GM12878 (cell line): Measurements from ENCODE around the gene AMBRA1. TPM values are rescaled to one million over a fixed set of nuclear protein-coding genes. Genes with fewer than 3 reads are reported as not detected.

Source experiments
- ATAC-seq: fragments of 200-7000 bp; cut with Tn5 transposase; 3 replicates; pipeline ENCODE4 v1.9.1; 2020; ENCODE audit warnings: mild to moderate bottlenecking, moderate library complexity
- BruUV-seq: library from RNA; stranded (reverse); fragments of 400-500 nt; replicated peaks from 2 replicates; lab custom pipeline; 2021; lab: Mats Ljungman, UMichigan
- CTCF ChIA-PET: fragments of 300-600 bp; sonication (Branson Sonifier 250); formaldehyde crosslinking; extraction: SDS; loops from one replicate; lab custom pipeline; 2021; ENCODE audit warnings: inconsistent platforms; lab: Yijun Ruan, JAX
- POLR2A ChIA-PET: fragments of 350-600 bp; formaldehyde crosslinking; extraction: SDS; loops from one replicate; lab custom pipeline; 2021; ENCODE audit warnings: inconsistent platforms; lab: Charles Lee
- RAD21 ChIA-PET: fragments of 300-600 bp; sonication (Branson Sonifier 250); formaldehyde crosslinking; loops from one replicate; lab custom pipeline; 2023; ENCODE audit warnings: antibody characterized with exemption; ENCODE audit not compliant: unreplicated experiment; lab: Charles Lee
- SMC1A ChIA-PET: fragments of 300-600 bp; sonication (Branson Sonifier 250); formaldehyde crosslinking; loops from one replicate; lab custom pipeline; 2023; ENCODE audit not compliant: unreplicated experiment, uncharacterized antibody; lab: Charles Lee
- DNase-seq: peaks from one replicate; pipeline ENCODE4 v3.0.0-alpha.2; 2011; ENCODE audit warnings: low read depth, low spot score
- FAIRE-seq: peaks from 3 replicates; lab custom pipeline; 2011; peaks lifted over from hg19 to GRCh38; lab: Jason Lieb, UNC
- H2AFZ ChIP-seq: 2 replicates; pipeline ENCODE4 v1.6.0; 2011; ENCODE audit warnings: low read depth, low read length, control low read depth; ENCODE audit not compliant: control insufficient read depth
- H3K27ac ChIP-seq: 2 replicates; pipeline ENCODE4 v1.5.1; 2011; ENCODE audit warnings: control low read depth; ENCODE audit not compliant: control insufficient read depth, insufficient read depth
- H3K27me3 ChIP-seq, 2 experiments: replicated peaks in 1 of 2; 2 replicates each; pipeline versions ENCODE4 v1.6.0 to v1.6.1; 2011; ENCODE audit warnings: low read length in 1 of 2; ENCODE audit not compliant: control insufficient read depth in 2 of 2, insufficient read depth in 2 of 2
- H3K36me3 ChIP-seq, 2 experiments: 2 replicates each; pipeline ENCODE4 v1.5.1; 2011; ENCODE audit warnings: low read length in 1 of 2; ENCODE audit not compliant: control insufficient read depth in 2 of 2, insufficient read depth in 2 of 2
- H3K4me1 ChIP-seq: 2 replicates; pipeline ENCODE4 v1.6.1; 2011; ENCODE audit warnings: mild to moderate bottlenecking, low read length, moderate library complexity, mixed read lengths; ENCODE audit not compliant: control insufficient read depth, insufficient read depth
- H3K4me2 ChIP-seq: 2 replicates; pipeline ENCODE4 v1.6.0; 2011; ENCODE audit warnings: control low read depth; ENCODE audit not compliant: control insufficient read depth, insufficient read depth
- H3K4me3 ChIP-seq: fragments of 200-600 bp; sonication (generic); 2 replicates; pipeline ENCODE4 v1.5.1; 2016
- H3K79me2 ChIP-seq: 2 replicates; pipeline ENCODE4 v1.6.0; 2011; ENCODE audit warnings: low read length; ENCODE audit not compliant: control insufficient read depth, insufficient read depth
- H3K9ac ChIP-seq: 2 replicates; pipeline ENCODE4 v1.8.0; 2011; ENCODE audit warnings: low read length, control low read depth, mixed read lengths; ENCODE audit not compliant: control insufficient read depth, insufficient read depth
- H3K9me3 ChIP-seq: replicated peaks from 3 replicates; pipeline ENCODE4 v1.5.1; 2011; ENCODE audit warnings: mild to moderate bottlenecking, low read length; ENCODE audit not compliant: control insufficient read depth, insufficient read depth
- H4K20me1 ChIP-seq: 2 replicates; pipeline ENCODE4 v1.6.0; 2011; ENCODE audit not compliant: control insufficient read depth, insufficient read depth
- E2F4 ChIP-seq: IDR thresholded peaks from 2 replicates; pipeline ENCODE4 v1.6.1; 2012; ENCODE audit warnings: low read depth, low read length, improper control_type of control experiment
- ETV6 ChIP-seq, 2 experiments: fragments of 450-650 bp in 1 of 2; IDR thresholded peaks in 1 of 2; conservative IDR thresholded peaks in 1 of 2; 2 replicates each; pipeline ENCODE4 v1.6.1; 2014; ENCODE audit warnings: antibody characterized with exemption in 1 of 2, borderline replicate concordance in 1 of 2, low read depth in 1 of 2, mild to moderate bottlenecking in 1 of 2, moderate library complexity in 1 of 2
- EZH2 ChIP-seq: IDR thresholded peaks from 2 replicates; pipeline ENCODE4 v1.6.1; 2012; ENCODE audit warnings: low read depth, mild to moderate bottlenecking, control low read depth, inconsistent platforms, low read length, borderline replicate concordance; ENCODE audit not compliant: control insufficient read depth
- HCFC1 ChIP-seq: fragments of 150-350 bp; IDR thresholded peaks from 2 replicates; pipeline ENCODE4 v1.6.1; 2014; ENCODE audit warnings: low read length
- SMAD1 ChIP-seq: fragments of 450-650 bp; IDR thresholded peaks from 2 replicates; pipeline ENCODE4 v1.6.1; 2018; ENCODE audit warnings: mild to moderate bottlenecking, low read depth; ENCODE audit not compliant: partially characterized antibody
- ZBED1 ChIP-seq: IDR thresholded peaks from 2 replicates; pipeline ENCODE4 v1.6.1; 2016; ENCODE audit warnings: borderline replicate concordance
- WGBS: methylation state at CpG from one replicate; pipeline ENCODE4 v1.1.6; 2016; ENCODE audit warnings: low lambda C conversion rate; ENCODE audit not compliant: insufficient replicate concordance, insufficient coverage; ENCODE audit errors: missing lambda C conversion rate; 5-methylcytosine and 5-hydroxymethylcytosine counted together
- in situ Hi-C: fragments of 300-500 bp; cut with MboI; formaldehyde crosslinking; loops from 9 replicates; pipeline ENCODE4 v1.14.3; 2018; ENCODE audit warnings: mixed read lengths
- intact Hi-C: fragments of 100-400 bp; cut with micrococcal nuclease; formaldehyde crosslinking; loops from one replicate; pipeline ENCODE4 v1.14.2; 2022; ENCODE audit not compliant: unreplicated experiment
- polyA plus RNA-seq, 11 experiments: library from polyadenylated mRNA; depleted of rRNA in 4 of 11; unstranded in 6 of 11; stranded (reverse) in 5 of 11; fragments of >200 nt; fragmentation: Nextera tagmentation in 4 of 11; fragmentation: Illumina TruSeq in 1 of 11; extraction: Ambion mirVana in 4 of 11; extraction: Trizol in 1 of 11; gene quantifications; 1 replicate in 1 of 11; 2 replicates in 10 of 11; pipeline versions ENCODE4 v1.2.1 to v1.2.3, GENCODE V29; 2011 to 2016; ENCODE audit warnings: inconsistent platforms in 2 of 11, missing spikeins in 2 of 11, low read depth in 1 of 11
- total RNA-seq, 4 experiments: library from RNA; depleted of rRNA in 3 of 4; stranded (reverse); fragments of >200 nt in 3 of 4; fragmentation: Illumina TruSeq in 1 of 4; extraction: Trizol in 1 of 4; gene quantifications; 2 replicates each; pipeline versions ENCODE4 v1.2.1 to v1.2.3, GENCODE V29; 2013 to 2021

Gene AMBRA1
- total and polyA plus RNA-seq, 10 of the 15 experiments (the other 5 are each of a cell fraction or from before 2014, with no cell fraction given): 0.57 to 34.3 (median 13.7) TPM

DNA sequence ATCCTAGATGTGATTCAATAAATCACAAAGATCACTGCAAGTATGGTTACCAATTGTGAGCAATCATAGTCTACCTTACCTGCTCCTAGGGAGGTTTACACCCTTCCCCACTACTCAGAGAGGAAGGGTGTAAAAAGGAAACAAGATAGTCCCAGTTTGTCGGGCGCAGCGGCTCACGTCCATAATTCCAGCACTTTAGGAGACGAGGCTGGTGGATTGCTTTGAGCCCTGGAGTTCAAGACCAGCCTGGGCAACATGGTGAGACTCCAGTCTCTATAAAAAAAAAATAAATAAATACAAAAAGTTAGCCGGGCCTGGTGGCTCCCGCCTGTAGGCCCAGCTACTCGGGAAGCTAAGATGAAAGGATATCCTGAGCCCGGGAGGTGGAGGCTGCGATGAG, 962 bp upstream of the AMBRA1 start:
- H4K20me1 ChIP-seq: no peaks in the 10 kb centered on the region
- peaks cover 37% of the 10 kb centered on the region for H3K79me2 ChIP-seq
- intact Hi-C loops: no loop called here
- H3K4me3 ChIP-seq: no peak overlapping the region
- no peaks in the 10 kb centered on the region for H3K27me3 ChIP-seq
- SMC1A ChIA-PET: interaction anchor here (1.2 to 1.9 kb wide), 5 partner anchors 13 to 33 kb away, joined by 3 to 18 read pairs (median 4); no protein-coding TSS in a partner anchor
- peak overlapping the region; percentile 86 for H2AFZ ChIP-seq
- no peaks in the 10 kb centered on the region for H3K4me1 ChIP-seq
- no peak for TF ChIP-seq E2F4
- no peak for TF ChIP-seq ZBED1
- H3K27ac ChIP-seq: peak overlapping the region; percentile 61
- RAD21 ChIA-PET: interaction anchor here (0.9 to 1.7 kb wide), 4 partner anchors 20 to 217 kb away, joined by 3 to 10 read pairs (median 3); partner anchors contain the start of genes ATG13 and HARBI1
- in situ Hi-C loops: no loop called here
- H3K4me2 ChIP-seq: peak overlapping the region; percentile 51
- H3K9me3 ChIP-seq: no peaks in the 10 kb centered on the region
- no TSS peak for BruUV-seq
- FAIRE-seq (no peak), DNase-seq (no peak), ATAC-seq (no peak)
- POLR2A ChIA-PET: interaction anchor here (0.6 to 1.6 kb wide), 5 partner anchors 13 to 784 kb away, joined by 3 to 6 read pairs (median 3); partner anchors contain the start of genes ARHGAP1, SPI1 and ZNF408
- CTCF ChIA-PET: interaction anchor here (0.9 to 2.7 kb wide), 6 partner anchors 17 to 148 kb away, joined by 3 to 14 read pairs (median 6); partner anchors contain the start of genes ARHGAP1, ATG13, HARBI1 and ZNF408
- H3K36me3 ChIP-seq: no peaks in the 10 kb centered on the region
- WGBS: 98% methylated on average over 10 of the region's 10 CpGs
- H3K9ac ChIP-seq: peak overlapping the region; percentile 57; the same call in 1 of the 2 replicates

GRCh38 chr11:46594374-46594700, 514 bp upstream of the AMBRA1 start:
- no peak for TF ChIP-seq HCFC1
- TF ChIP-seq SMAD1: peak; percentile 0
- TF ChIP-seq EZH2: no peak
- 0 out of 4 replicates have a peak, but pooled peaks of 1 of the 2 experiments have one; percentile 4 for TF ChIP-seq ETV6 (conservative IDR thresholded peaks at IDR 0.05 in 1 of 2, IDR thresholded peaks at IDR 0.05 in 1 of 2; ENCODE audit: borderline replicate concordance in 1 of 2, low read depth in 1 of 2)
- peaks cover 38% of the 10 kb centered on the region for H3K79me2 ChIP-seq
- no peaks in the 10 kb centered on the region for H3K4me1 ChIP-seq
- ChIA-PET POLR2A (interaction anchor here (0.5 to 1.6 kb wide), 9 partner anchors 12 to 1256 kb away, joined by 3 to 8 read pairs (median 4); partner anchors contain the start of genes ARHGAP1, ATG13, HARBI1 and SPI1), RAD21 (interaction anchor here (0.8 to 1.7 kb wide), 9 partner anchors 15 to 216 kb away, joined by 3 to 11 read pairs (median 3); partner anchors contain the start of genes ATG13 and HARBI1), CTCF (interaction anchor here (0.6 to 2.7 kb wide), 7 partner anchors 17 to 675 kb away, joined by 3 to 14 read pairs (median 5); partner anchors contain the start of genes ARHGAP1, ATG13, HARBI1 and ZNF408), SMC1A (interaction anchor here (1.0 to 1.9 kb wide), 6 partner anchors 14 to 39 kb away, joined by 3 to 18 read pairs (median 4); no protein-coding TSS in a partner anchor)
- BruUV-seq: no TSS peak
- no peaks in the 10 kb centered on the region for H3K36me3 ChIP-seq
- H3K9me3 ChIP-seq: no peaks in the 10 kb centered on the region
- peak overlapping the region; percentile 61 for H3K27ac ChIP-seq
- H3K27me3 ChIP-seq: no peaks in the 10 kb centered on the region
- no peaks in the 10 kb centered on the region for H4K20me1 ChIP-seq
- H2AFZ ChIP-seq: peak overlapping the region; percentile 86
- in situ Hi-C loops (no loop called here), intact Hi-C loops (no loop called here)
- ATAC-seq: no peak; the same call in 2 of the 3 replicates
- 5% methylated on average over 3 of the region's 3 CpGs for WGBS
- peak overlapping the region; percentile 57 for H3K9ac ChIP-seq
- H3K4me3 ChIP-seq: peak overlapping the region; percentile 92
- H3K4me2 ChIP-seq: peak overlapping the region; percentile 51
- no peak for DNase-seq
- FAIRE-seq: no peak
